Psoas muscle (tissue), 8 donors: ENCODE measurements around the gene INO80. TPM values are rescaled to one million over a fixed set of nuclear protein-coding genes. Genes with fewer than 3 reads are reported as not detected.
A peak's percentile ranks its signal among the peaks of the same experiment; 100 is the strongest.

Source experiments
- ATAC-seq, 4 donors: fragments of 200-7000 bp; cut with Tn5 transposase; one replicate each; pipeline ENCODE4 v1.9.1; 2020; ENCODE audit warnings: moderate library complexity in 3 of 4, mild to moderate bottlenecking in 2 of 4
- DNase-seq, 2 donors: peaks; one replicate each; pipeline ENCODE4 v3.0.0-alpha.2; 2020
- H3K27ac ChIP-seq: fragments of 200-600 bp; one replicate; pipeline ENCODE4 v1.8.0; 2022
- H3K27me3 ChIP-seq, 3 donors: fragments of 200-600 bp in 1 of 3; one replicate each; pipeline versions ENCODE4 v1.6.1 to v1.8.0; 2013 to 2022; ENCODE audit warnings: low read length in 2 of 3, mild to moderate bottlenecking in 2 of 3, moderate library complexity in 1 of 3; ENCODE audit not compliant: insufficient read depth in 3 of 3
- H3K36me3 ChIP-seq, 2 donors: fragments of 200-600 bp in 1 of 2; one replicate each; pipeline versions ENCODE4 v1.6.1 to v1.8.0; 2013 to 2022; ENCODE audit warnings: low read depth in 1 of 2, mild to moderate bottlenecking in 1 of 2, moderate library complexity in 1 of 2; ENCODE audit not compliant: insufficient read depth in 1 of 2
- H3K4me1 ChIP-seq: fragments of 200-600 bp; one replicate; pipeline ENCODE4 v1.8.0; 2022
- H3K4me3 ChIP-seq: fragments of 200-600 bp; one replicate; pipeline ENCODE4 v1.8.0; 2022; ENCODE audit warnings: mild to moderate bottlenecking
- H3K9me3 ChIP-seq: fragments of 200-600 bp; one replicate; pipeline ENCODE4 v1.8.0; 2022
- CTCF ChIP-seq: fragments of 200-600 bp; IDR thresholded peaks from one replicate; pipeline ENCODE4 v1.8.0; 2022; ENCODE audit warnings: antibody characterized with exemption
- WGBS, 3 donors: extraction: QIAGEN DNeasy Blood & Tissue Kit; methylation state at CpG; one replicate each; pipeline versions ENCODE4 v1.1.6 to v1.1.7; 2013; 5-methylcytosine and 5-hydroxymethylcytosine counted together
- intact Hi-C, 2 donors: fragments of 100-400 bp; cut with DNase I; formaldehyde crosslinking; loops; one replicate each; pipeline versions ENCODE4 v1.11.0 to v1.14.2; 2022
- polyA plus RNA-seq, 3 donors: library from polyadenylated mRNA; stranded (reverse); fragments of 200-250 nt; gene quantifications; one replicate each; pipeline ENCODE4 v1.2.3, GENCODE V29; 2013
- total RNA-seq, 4 donors: library from RNA; stranded (reverse); fragmentation: NEBNext Ultra II Directional in 2 of 4; extraction: Animal tissue kit (Norgen Biotek cat#: 25700) in 2 of 4; gene quantifications; one replicate each; pipeline versions ENCODE4 v1.2.1 to v1.2.4, GENCODE V29; 2021 to 2023
- donor health status: healthy with polysubstance abuse.
- donor health status: DM: no; HTN: no; CAD: no; lungs with moderate emphysema.
- donor health status: Bipolar disorder and iron deficiency.
- donor health status: healthy.
- donor health status: DM: yes; HTN: yes; CAD: no.
- donor health status: DM: no; HTN: no; CAD: no.
- donor health status: DM: no; HTN: no; CAD: no.
- donor health status: DM: yes; HTN: yes; CAD: no.

The INO80 gene
- total and polyA plus RNA-seq, 7 donors: 12.4 to 30.5 (median 20.1) TPM

DNA sequence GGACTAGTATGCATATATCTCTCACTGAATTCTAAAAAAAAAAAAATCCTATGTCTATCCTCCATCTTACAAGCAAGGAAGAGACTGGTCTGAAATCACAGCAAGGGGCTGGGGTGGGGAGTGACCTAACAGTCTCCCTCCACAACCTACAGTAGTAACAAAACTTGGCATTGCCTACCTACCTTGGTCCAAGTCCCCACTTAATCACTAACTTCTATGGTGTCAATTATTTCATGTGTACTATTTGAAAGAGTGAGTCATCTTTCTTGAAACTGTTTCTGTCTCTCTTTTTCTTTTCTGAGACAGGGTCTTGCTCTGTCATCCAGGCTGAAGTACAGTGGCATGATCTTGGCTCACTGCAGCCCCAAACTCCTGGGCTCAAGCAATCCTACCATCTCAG is 126.0 kb downstream of the INO80 start:
- H3K36me3 ChIP-seq: peaks cover 5 to 80% of the 10 kb centered on the region in 2 donors
- no peak overlapping the region for H3K4me3 ChIP-seq
- H3K4me1 ChIP-seq: no peaks in the 10 kb centered on the region
- DNase-seq: no peak
- ATAC-seq: no peak
- no peak overlapping the region for H3K27ac ChIP-seq
- intact Hi-C loops: no loop called here
- no peaks in the 10 kb centered on the region for H3K27me3 ChIP-seq
- H3K9me3 ChIP-seq: no peaks in the 10 kb centered on the region
- no peak for TF ChIP-seq CTCF

GRCh38 chr15:40988156-40988555 is 127.9 kb downstream of the INO80 start:
- intact Hi-C loops: no loop called here
- H3K36me3 ChIP-seq: peaks cover 8 to 80% of the 10 kb centered on the region in 2 donors
- no peak for TF ChIP-seq CTCF
- ATAC-seq (no peak), DNase-seq (no peak)
- no peaks in the 10 kb centered on the region for H3K4me1 ChIP-seq
- H3K9me3 ChIP-seq: no peaks in the 10 kb centered on the region
- H3K27ac ChIP-seq: no peak overlapping the region
- H3K4me3 ChIP-seq: no peak overlapping the region
- H3K27me3 ChIP-seq: no peaks in the 10 kb centered on the region
- 91 to 97% (median 94%) methylated on average over 4 of the region's 4 CpGs for WGBS, 3 donors

GRCh38 chr15:40986820-40987219 is 129.3 kb downstream of the INO80 start:
- DNase-seq (no peak), ATAC-seq (no peak)
- WGBS, 3 donors: 80 to 93% (median 83%) methylated on average over 7 of the region's 7 CpGs
- Histone ChIP-seq H3K4me3 (no peak overlapping the region), H3K27me3 (no peaks in the 10 kb centered on the region), H3K36me3 (peaks cover 4 to 86% of the 10 kb centered on the region in 2 donors), H3K4me1 (no peaks in the 10 kb centered on the region), H3K27ac (no peak overlapping the region), H3K9me3 (no peaks in the 10 kb centered on the region)
- intact Hi-C loops: no loop called here
- no peak for TF ChIP-seq CTCF

- ATAC-seq (peak in 3 of 4 donors; percentile 14 to 28 (median 15)), DNase-seq (no peak)
- no peaks in the 10 kb centered on the region for H3K4me1 ChIP-seq
- no peak for TF ChIP-seq CTCF
- intact Hi-C loops: no loop called here
- no peaks in the 10 kb centered on the region for H3K9me3 ChIP-seq
- 69 to 78% (median 73%) methylated on average over 6 of the region's 6 CpGs for WGBS, 3 donors
- peaks cover 10 to 86% of the 10 kb centered on the region in 2 donors for H3K36me3 ChIP-seq
- no peaks in the 10 kb centered on the region for H3K27me3 ChIP-seq
- H3K4me3 ChIP-seq: no peak overlapping the region
- H3K27ac ChIP-seq: peak overlapping the region; percentile 39
Measured at GRCh38 chr15:40985541-40986330, 130.3 kb downstream of the INO80 start.

- H3K36me3 ChIP-seq: peaks cover 10 to 93% of the 10 kb centered on the region in 2 donors
- TF ChIP-seq CTCF: no peak
Measured at GRCh38 chr15:40984964-40985363, 131.1 kb downstream of the INO80 start.

More at GRCh38 chr15:40984964-40985363, 131.1 kb downstream of the INO80 start:
- H3K9me3 ChIP-seq: no peaks in the 10 kb centered on the region
- ATAC-seq (peak; percentile 48 to 72 (median 63)), DNase-seq (no peak)
- H3K4me1 ChIP-seq: no peaks in the 10 kb centered on the region
- H3K4me3 ChIP-seq: no peak overlapping the region
- WGBS, 3 donors: 69 to 87% (median 81%) methylated on average over 4 of the region's 4 CpGs
- intact Hi-C loops: no loop called here
- no peaks in the 10 kb centered on the region for H3K27me3 ChIP-seq
- peak overlapping the region; percentile 39 for H3K27ac ChIP-seq
